ENCODE measurements around the gene CDH16.

DNA sequence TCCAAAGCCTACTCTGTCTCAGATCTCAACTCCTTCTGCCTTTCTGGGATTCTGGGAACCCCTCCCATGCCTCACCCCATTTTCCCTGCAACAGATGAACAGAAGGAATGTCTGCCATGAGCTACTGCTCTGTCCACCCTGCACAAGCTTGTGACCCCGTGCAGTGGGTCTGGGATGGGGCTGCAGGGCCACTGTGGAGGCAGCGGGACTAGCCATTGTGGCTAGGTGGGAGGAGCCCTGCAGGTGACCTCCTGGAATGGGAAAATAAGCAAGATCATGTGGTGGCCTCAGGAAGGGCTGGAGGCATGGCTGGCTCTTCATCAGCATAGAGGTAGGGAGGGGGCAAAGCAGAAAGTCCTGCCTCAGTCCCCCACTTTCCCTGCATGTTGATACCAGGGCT is 24.6 kb downstream of the CDH16 start:
- TF ChIP-seq, protein P1, sequence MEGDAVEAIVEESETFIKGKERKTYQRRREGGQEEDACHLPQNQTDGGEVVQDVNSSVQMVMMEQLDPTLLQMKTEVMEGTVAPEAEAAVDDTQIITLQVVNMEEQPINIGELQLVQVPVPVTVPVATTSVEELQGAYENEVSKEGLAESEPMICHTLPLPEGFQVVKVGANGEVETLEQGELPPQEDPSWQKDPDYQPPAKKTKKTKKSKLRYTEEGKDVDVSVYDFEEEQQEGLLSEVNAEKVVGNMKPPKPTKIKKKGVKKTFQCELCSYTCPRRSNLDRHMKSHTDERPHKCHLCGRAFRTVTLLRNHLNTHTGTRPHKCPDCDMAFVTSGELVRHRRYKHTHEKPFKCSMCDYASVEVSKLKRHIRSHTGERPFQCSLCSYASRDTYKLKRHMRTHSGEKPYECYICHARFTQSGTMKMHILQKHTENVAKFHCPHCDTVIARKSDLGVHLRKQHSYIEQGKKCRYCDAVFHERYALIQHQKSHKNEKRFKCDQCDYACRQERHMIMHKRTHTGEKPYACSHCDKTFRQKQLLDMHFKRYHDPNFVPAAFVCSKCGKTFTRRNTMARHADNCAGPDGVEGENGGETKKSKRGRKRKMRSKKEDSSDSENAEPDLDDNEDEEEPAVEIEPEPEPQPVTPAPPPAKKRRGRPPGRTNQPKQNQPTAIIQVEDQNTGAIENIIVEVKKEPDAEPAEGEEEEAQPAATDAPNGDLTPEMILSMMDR (conservative IDR thresholded peaks at IDR 0.05; ENCODE audit: low read depth, low read length): no peak
- TF ChIP-seq EZH2 (IDR thresholded peaks at IDR 0.05; ENCODE audit: borderline replicate concordance, low read depth, low read length, poor library complexity, severe bottlenecking): no peak

All from A673 (cell line).